Measurements from ENCODE around the gene SEC24C.
"Not testable (repeated sequence)": the region's sequence is repeated elsewhere in the genome, so short reads cannot be mapped to it uniquely, and the experiment has no call there.

SEC24C gene

GRCh38 chr10:73771722-73772280, 27.6 kb downstream of the SEC24C start:
- peak; percentile 55 for DNase-seq (ENCODE audit: low read depth, low spot score)

GRCh38 chr10:73772281-73773151, 28.3 kb downstream of the SEC24C start:
- peak; percentile 40 for DNase-seq (ENCODE audit: low read depth, low spot score)

GRCh38 chr10:73773152-73773879, 29.1 kb downstream of the SEC24C start:
- no peak for DNase-seq (ENCODE audit: low read depth, low spot score)

- DNase-seq (ENCODE audit: low read depth, low spot score): no peak
Measured at GRCh38 chr10:73774637-73775036, 30.5 kb downstream of the SEC24C start.

- DNase-seq (ENCODE audit: low read depth, low spot score): no peak
Measured at GRCh38 chr10:73779018-73779417, 34.8 kb downstream of the SEC24C start.

- no peak for DNase-seq (ENCODE audit: low read depth, low spot score)
Measured at GRCh38 chr10:73779539-73780197, 35.5 kb downstream of the SEC24C start.

- DNase-seq (ENCODE audit: low read depth, low spot score): no peak
Measured at GRCh38 chr10:73780301-73780700, 36.1 kb downstream of the SEC24C start.

GRCh38 chr10:73780966-73781365, 36.8 kb downstream of the SEC24C start:
- no peak for DNase-seq (ENCODE audit: low read depth, low spot score)

- no peak for DNase-seq (ENCODE audit: low read depth, low spot score)
Measured at GRCh38 chr10:73781548-73781878, 37.3 kb downstream of the SEC24C start.

- peak; percentile 70 for DNase-seq (ENCODE audit: low read depth, low spot score)
Measured at GRCh38 chr10:73781879-73782748, 37.9 kb downstream of the SEC24C start, which contains the start of gene CHCHD1. Gene CHCHD1 (plus strand): TSS chr10:73782048. CDS start chr10:73782076, 28 bp downstream.

GRCh38 chr10:73782749-73783085, 38.5 kb downstream of the SEC24C start:
- no peak for DNase-seq (ENCODE audit: low read depth, low spot score)

GRCh38 chr10:73785211-73785720, 41.1 kb downstream of the SEC24C start, which contains the start of gene ZSWIM8:
Gene ZSWIM8 (plus strand): TSS chr10:73785606. CDS start chr10:73785879, 273 bp downstream.
- DNase-seq (ENCODE audit: low read depth, low spot score): peak; percentile 92

- DNase-seq (ENCODE audit: low read depth, low spot score): no peak
Measured at GRCh38 chr10:73785721-73786511, 41.7 kb downstream of the SEC24C start.

GRCh38 chr10:73786512-73786885, 42.3 kb downstream of the SEC24C start:
- DNase-seq (ENCODE audit: low read depth, low spot score): no peak

GRCh38 chr10:73787031-73787800, 43.0 kb downstream of the SEC24C start:
- not testable (repeated sequence) for DNase-seq (ENCODE audit: low read depth, low spot score)

- DNase-seq (ENCODE audit: low read depth, low spot score): no peak
Measured at GRCh38 chr10:73788864-73789658, 44.9 kb downstream of the SEC24C start.

- DNase-seq (ENCODE audit: low read depth, low spot score): no peak
Measured at GRCh38 chr10:73789659-73790055, 45.5 kb downstream of the SEC24C start.

- no peak for DNase-seq (ENCODE audit: low read depth, low spot score)
Measured at GRCh38 chr10:73790886-73791625, 46.9 kb downstream of the SEC24C start.

All from smooth muscle cell of the brain vasculature (primary cell).